SK-N-SH treated with all-trans-retinoic acid at 6 μM for 48 hours (cell line): Measurements from ENCODE around the gene TAOK1.

ENCODE experiments used
- ARNTL ChIP-seq: fragments of 450-650 bp; formaldehyde crosslinking; IDR thresholded peaks from 2 replicates; pipeline ENCODE4 v1.5.0; 2020; ENCODE audit warnings: low read depth, mild to moderate bottlenecking, moderate library complexity, borderline replicate concordance
- BACH2 ChIP-seq: fragments of 250-450 bp; sonication (Bioruptor Pico); IDR thresholded peaks from 2 replicates; pipeline ENCODE4 v1.9.0; 2021; ENCODE audit warnings: mild to moderate bottlenecking, borderline replicate concordance
- ISL1 ChIP-seq: fragments of 250-450 bp; sonication (Bioruptor Pico); IDR thresholded peaks from 2 replicates; pipeline ENCODE4 v2.1.2; 2022; ENCODE audit warnings: mild to moderate bottlenecking, moderate library complexity
- POU6F1 ChIP-seq: fragments of 250-450 bp; sonication (Bioruptor Pico); IDR thresholded peaks from 2 replicates; pipeline ENCODE4 v1.8.0; 2021; ENCODE audit warnings: low read depth, mild to moderate bottlenecking, moderate library complexity, borderline replicate concordance
- PPARA ChIP-seq: fragments of 250-450 bp; sonication (Bioruptor Pico); IDR thresholded peaks from 2 replicates; pipeline ENCODE4 v1.5.0; 2020; ENCODE audit warnings: mild to moderate bottlenecking, borderline replicate concordance
- SNAI2 ChIP-seq: fragments of 250-450 bp; sonication (Bioruptor Pico); IDR thresholded peaks from 2 replicates; pipeline ENCODE4 v1.5.0; 2020; ENCODE audit warnings: mild to moderate bottlenecking, moderate library complexity
- TCF4 ChIP-seq: fragments of 250-450 bp; sonication (Bioruptor Pico); IDR thresholded peaks from 2 replicates; pipeline ENCODE4 v1.8.0; 2021; ENCODE audit warnings: mild to moderate bottlenecking, moderate library complexity, borderline replicate concordance
- TSHZ2 ChIP-seq: fragments of 250-450 bp; sonication (Bioruptor Pico); IDR thresholded peaks from 2 replicates; pipeline ENCODE4 v1.5.0; 2020; ENCODE audit warnings: mild to moderate bottlenecking, moderate library complexity
- ZFP3 ChIP-seq: fragments of 250-450 bp; sonication (Bioruptor Pico); IDR thresholded peaks from 2 replicates; pipeline ENCODE4 v1.5.0; 2020; ENCODE audit warnings: mild to moderate bottlenecking, moderate library complexity
- ZFP30 ChIP-seq: fragments of 450-650 bp; formaldehyde crosslinking; IDR thresholded peaks from 2 replicates; pipeline ENCODE4 v1.5.0; 2022; ENCODE audit warnings: mild to moderate bottlenecking, moderate library complexity
- ZNF70 ChIP-seq: fragments of 450-650 bp; formaldehyde crosslinking; IDR thresholded peaks from 2 replicates; pipeline ENCODE4 v1.5.0; 2020; ENCODE audit warnings: mild to moderate bottlenecking, moderate library complexity
- ZNF8 ChIP-seq: fragments of 450-650 bp; formaldehyde crosslinking; IDR thresholded peaks from 2 replicates; pipeline ENCODE4 v1.5.0; 2020; ENCODE audit warnings: mild to moderate bottlenecking, moderate library complexity

- TF ChIP-seq ISL1 (CRISPR knock-in tag) (no peak), TSHZ2 (CRISPR knock-in tag) (no peak), PPARA (CRISPR knock-in tag) (no peak), ZFP30 (CRISPR knock-in tag) (no peak), ARNTL (no peak), ZFP3 (CRISPR knock-in tag) (no peak), TCF4 (no peak), ZNF70 (CRISPR knock-in tag) (no peak), POU6F1 (CRISPR knock-in tag) (no peak), SNAI2 (CRISPR knock-in tag) (no peak), ZNF8 (CRISPR knock-in tag) (no peak), BACH2 (no peak)
Observed at GRCh38 chr17:29596811-29597210, 206.6 kb downstream of the TAOK1 start.
